GM21381 (cell line): ENCODE data around the gene USH1G.
"Not testable (repeated sequence)": the region's sequence is repeated elsewhere in the genome, so short reads cannot be mapped to it uniquely, and the experiment has no call there.

ENCODE experiments used
- ATAC-seq: cut with Tn5 transposase; IDR thresholded peaks from one replicate; pipeline ENCODE4 v1.9.1; 2021; ENCODE audit warnings: mild to moderate bottlenecking, moderate library complexity; ENCODE audit not compliant: unreplicated experiment

The USH1G gene

GRCh38 chr17:74877592-74878548, 45.2 kb downstream of the USH1G start:
- ATAC-seq = no peak

GRCh38 chr17:74875977-74876593, 47.0 kb downstream of the USH1G start:
- ATAC-seq = no peak

GRCh38 chr17:74875155-74875976, 47.7 kb downstream of the USH1G start:
- ATAC-seq = no peak

GRCh38 chr17:74874615-74875037, 48.4 kb downstream of the USH1G start:
- ATAC-seq = no peak

GRCh38 chr17:74873874-74874614, 49.0 kb downstream of the USH1G start:
- no peak for ATAC-seq

GRCh38 chr17:74873037-74873873, 49.8 kb downstream of the USH1G start:
- ATAC-seq = peak; percentile 89

- peak; percentile 21 for ATAC-seq
Observed at GRCh38 chr17:74872313-74873036, 50.6 kb downstream of the USH1G start, which contains the start of gene FDXR. Gene FDXR, minus strand, starts transcription at chr17:74872994. Its CDS starts 50 bp downstream, at chr17:74872944.

GRCh38 chr17:74871356-74872076, 51.5 kb downstream of the USH1G start:
- ATAC-seq = no peak

- ATAC-seq = no peak
Observed at GRCh38 chr17:74870512-74870911, 52.5 kb downstream of the USH1G start.

GRCh38 chr17:74870028-74870427, 53.0 kb downstream of the USH1G start:
- not testable (repeated sequence) for ATAC-seq

- no peak for ATAC-seq
Observed at GRCh38 chr17:74868908-74869255, 54.2 kb downstream of the USH1G start.

- no peak for ATAC-seq
Observed at GRCh38 chr17:74868251-74868907, 54.7 kb downstream of the USH1G start.

- ATAC-seq = no peak
Observed at GRCh38 chr17:74866198-74866835, 56.7 kb downstream of the USH1G start.
